GM19455 (cell line): ENCODE data around the gene ABCC1.
"Not testable (repeated sequence)": the region's sequence is repeated elsewhere in the genome, so short reads cannot be mapped to it uniquely, and the experiment has no call there.

ENCODE experiments used
- ATAC-seq: cut with Tn5 transposase; IDR thresholded peaks from one replicate; pipeline ENCODE4 v1.9.1; 2021; ENCODE audit not compliant: unreplicated experiment

Gene ABCC1

GRCh38 chr16:15966420-15966819 is 17.0 kb downstream of the ABCC1 start:
- no peak for ATAC-seq

- no peak for ATAC-seq
Measured at GRCh38 chr16:15966836-15967546, 17.6 kb downstream of the ABCC1 start.

- ATAC-seq, result no peak
Measured at GRCh38 chr16:15967655-15968315, 18.4 kb downstream of the ABCC1 start.

GRCh38 chr16:15970202-15970601 is 20.8 kb downstream of the ABCC1 start:
- no peak for ATAC-seq

- ATAC-seq, result no peak
Measured at GRCh38 chr16:15970743-15971439, 21.5 kb downstream of the ABCC1 start.

- ATAC-seq, result no peak
Measured at GRCh38 chr16:15971440-15971815, 22.0 kb downstream of the ABCC1 start.

- ATAC-seq, result no peak
Measured at GRCh38 chr16:15972046-15972868, 22.8 kb downstream of the ABCC1 start.

- ATAC-seq, result no peak
Measured at GRCh38 chr16:15973421-15973820, 24.0 kb downstream of the ABCC1 start.

- no peak for ATAC-seq
Measured at GRCh38 chr16:15974057-15974456, 24.6 kb downstream of the ABCC1 start.

- no peak for ATAC-seq
Measured at GRCh38 chr16:15975172-15975571, 25.8 kb downstream of the ABCC1 start.

- ATAC-seq, result no peak
Measured at GRCh38 chr16:15976225-15976812, 26.9 kb downstream of the ABCC1 start.

GRCh38 chr16:15976929-15977637 is 27.7 kb downstream of the ABCC1 start:
- ATAC-seq, result no peak

- ATAC-seq, result no peak
Measured at GRCh38 chr16:15979801-15980200, 30.4 kb downstream of the ABCC1 start.

GRCh38 chr16:15980329-15980728 is 30.9 kb downstream of the ABCC1 start:
- no peak for ATAC-seq

- no peak for ATAC-seq
Measured at GRCh38 chr16:15981382-15981781, 32.0 kb downstream of the ABCC1 start.

GRCh38 chr16:15982194-15982915 is 32.9 kb downstream of the ABCC1 start:
- not testable (repeated sequence) for ATAC-seq

- ATAC-seq, result no peak
Measured at GRCh38 chr16:15983898-15984297, 34.5 kb downstream of the ABCC1 start.

- ATAC-seq, result no peak
Measured at GRCh38 chr16:15985144-15985543, 35.7 kb downstream of the ABCC1 start.

- ATAC-seq, result no peak
Measured at GRCh38 chr16:15986261-15986660, 36.8 kb downstream of the ABCC1 start.
